IMR-90 (cell line): ENCODE measurements around the gene PLXNA1. TPM values are rescaled to one million over a fixed set of nuclear protein-coding genes. Genes with fewer than 3 reads are reported as not detected.

Experiments
- ATAC-seq: fragments of 200-7000 bp; cut with Tn5 transposase; 2 replicates; pipeline ENCODE4 v1.9.1; 2020; ENCODE audit warnings: low read depth, mild to moderate bottlenecking, moderate library complexity
- BruUV-seq: library from RNA; stranded (reverse); fragments of 400-500 nt; replicated peaks from 2 replicates; lab custom pipeline; 2021; lab: Mats Ljungman, UMichigan
- CTCF ChIA-PET: fragments of 300-600 bp; formaldehyde crosslinking; extraction: SDS; loops from one replicate; lab custom pipeline; 2021; ENCODE audit warnings: antibody characterized with exemption; lab: Yijun Ruan, JAX
- POLR2A ChIA-PET: fragments of 300-600 bp; sonication (Branson Sonifier 250); formaldehyde crosslinking; loops from one replicate; lab custom pipeline; 2022; ENCODE audit warnings: antibody characterized with exemption; ENCODE audit not compliant: unreplicated experiment; lab: Charles Lee
- DNase-seq: peaks from one replicate; pipeline ENCODE4 v3.0.0; 2013
- H2AFZ ChIP-seq: replicated peaks from 2 replicates; pipeline ENCODE3; 2013; ENCODE audit warnings: low read length, mild to moderate bottlenecking; ENCODE audit not compliant: poor library complexity
- H2AK5ac ChIP-seq: 2 replicates; pipeline ENCODE4 v1.6.1; 2013; ENCODE audit warnings: low read depth, low read length, inconsistent platforms
- H2AK9ac ChIP-seq: replicated peaks from 2 replicates; pipeline ENCODE3; 2013; ENCODE audit warnings: mild to moderate bottlenecking, low read depth, low read length, moderate library complexity; ENCODE audit not compliant: poor library complexity
- H2BK120ac ChIP-seq: 2 replicates; pipeline ENCODE4 v1.6.1; 2013; ENCODE audit warnings: low read depth, low read length, inconsistent platforms
- H2BK15ac ChIP-seq: 3 replicates; pipeline ENCODE4 v1.6.1; 2013; ENCODE audit warnings: low read depth, low read length, inconsistent platforms
- H2BK20ac ChIP-seq: 2 replicates; pipeline ENCODE4 v1.6.1; 2013; ENCODE audit warnings: low read depth, mild to moderate bottlenecking, inconsistent platforms, low read length, moderate library complexity
- H2BK5ac ChIP-seq: 2 replicates; pipeline ENCODE4 v1.6.1; 2013; ENCODE audit warnings: mild to moderate bottlenecking, low read depth, low read length, inconsistent platforms; ENCODE audit not compliant: poor library complexity, severe bottlenecking
- H3K14ac ChIP-seq: replicated peaks from 2 replicates; pipeline ENCODE4 v1.6.1; 2013; ENCODE audit warnings: low read depth, low read length, inconsistent platforms
- H3K18ac ChIP-seq: 2 replicates; pipeline ENCODE4 v1.6.1; 2013; ENCODE audit warnings: low read depth, low read length, control low read depth
- H3K23ac ChIP-seq: 2 replicates; pipeline ENCODE4 v1.6.1; 2013; ENCODE audit warnings: low read depth, low read length, inconsistent platforms
- H3K27ac ChIP-seq: 2 replicates; pipeline ENCODE4 v1.5.1; 2013; ENCODE audit warnings: mild to moderate bottlenecking, control low read depth, low read length; ENCODE audit not compliant: insufficient read depth
- H3K27me3 ChIP-seq: 2 replicates; pipeline ENCODE4 v1.6.1; 2013; ENCODE audit warnings: low read length; ENCODE audit not compliant: control insufficient read depth, insufficient read depth
- H3K36me3 ChIP-seq: 2 replicates; pipeline ENCODE4 v1.6.1; 2013; ENCODE audit warnings: low read length, mixed read lengths; ENCODE audit not compliant: control insufficient read depth, insufficient read depth
- H3K4ac ChIP-seq: 2 replicates; pipeline ENCODE4 v1.6.1; 2013; ENCODE audit warnings: low read depth, low read length, inconsistent platforms
- H3K4me1 ChIP-seq: 2 replicates; pipeline ENCODE4 v1.6.1; 2013; ENCODE audit warnings: low read length, mixed read lengths; ENCODE audit not compliant: control insufficient read depth, insufficient read depth
- H3K4me2 ChIP-seq: 2 replicates; pipeline ENCODE4 v1.6.1; 2013; ENCODE audit warnings: low read depth, mild to moderate bottlenecking, control low read depth, low read length, moderate library complexity
- H3K4me3 ChIP-seq: 2 replicates; pipeline ENCODE4 v1.5.1; 2013; ENCODE audit warnings: low read depth, mild to moderate bottlenecking, control low read depth, low read length, moderate library complexity; ENCODE audit not compliant: insufficient read depth
- H3K56ac ChIP-seq: 2 replicates; pipeline ENCODE4 v1.6.1; 2013; ENCODE audit warnings: low read length, inconsistent platforms; ENCODE audit not compliant: insufficient read depth; ENCODE audit errors: extremely low read depth
- H3K79me1 ChIP-seq, 2 experiments: 2 replicates each; pipeline ENCODE4 v1.6.1; 2013; ENCODE audit warnings: low read length in 2 of 2, inconsistent platforms in 1 of 2, low read depth in 1 of 2
- H3K9ac ChIP-seq: 2 replicates; pipeline ENCODE4 v1.6.1; 2013; ENCODE audit warnings: low read depth, low read length, control low read depth
- H3K9me1 ChIP-seq: 2 replicates; pipeline ENCODE4 v1.6.1; 2013; ENCODE audit warnings: low read length, inconsistent platforms; ENCODE audit not compliant: insufficient read depth
- H3K9me3 ChIP-seq: 2 replicates; pipeline ENCODE4 v1.6.1; 2013; ENCODE audit warnings: low read length; ENCODE audit not compliant: control insufficient read depth, insufficient read depth
- H4K20me1 ChIP-seq: 2 replicates; pipeline ENCODE4 v1.6.1; 2013; ENCODE audit warnings: low read length, inconsistent platforms; ENCODE audit not compliant: insufficient read depth
- H4K5ac ChIP-seq: 2 replicates; pipeline ENCODE4 v1.6.1; 2013; ENCODE audit warnings: mild to moderate bottlenecking, low read depth, low read length, control low read depth
- H4K8ac ChIP-seq, 2 experiments: 2 replicates each; pipeline ENCODE4 v1.6.1; 2013; ENCODE audit warnings: low read depth in 2 of 2, low read length in 2 of 2, control low read depth in 1 of 2, inconsistent platforms in 1 of 2
- H4K91ac ChIP-seq: 2 replicates; pipeline ENCODE4 v1.6.1; 2013; ENCODE audit warnings: low read depth, low read length, inconsistent platforms; ENCODE audit not compliant: insufficient read depth
- BHLHE40 ChIP-seq: fragments of 150-350 bp; IDR thresholded peaks from 2 replicates; pipeline ENCODE4 v1.6.1; 2016; ENCODE audit warnings: mild to moderate bottlenecking, low read depth, low read length
- CEBPB ChIP-seq: IDR thresholded peaks from 2 replicates; pipeline ENCODE4 v1.6.1; 2012; ENCODE audit warnings: low read depth, low read length, improper control_type of control experiment
- CHD1 ChIP-seq: IDR thresholded peaks from 2 replicates; pipeline ENCODE4 v1.6.1; 2012; ENCODE audit warnings: low read depth, low read length, improper control_type of control experiment
- MAFK ChIP-seq: IDR thresholded peaks from 2 replicates; pipeline ENCODE4 v1.6.1; 2012; ENCODE audit warnings: low read depth, low read length, improper control_type of control experiment
- MAZ ChIP-seq: IDR thresholded peaks from 2 replicates; pipeline ENCODE4 v1.6.1; 2012; ENCODE audit warnings: low read depth, mild to moderate bottlenecking, low read length, improper control_type of control experiment, moderate library complexity, borderline replicate concordance
- MXI1 ChIP-seq: IDR thresholded peaks from 2 replicates; pipeline ENCODE4 v1.6.1; 2012; ENCODE audit warnings: low read depth, mild to moderate bottlenecking, low read length, moderate library complexity, borderline replicate concordance
- NFE2L2 ChIP-seq: fragments of 150-350 bp; IDR thresholded peaks from 2 replicates; pipeline ENCODE4 v1.6.1; 2016; ENCODE audit warnings: low read depth, mild to moderate bottlenecking, low read length
- POLR2A ChIP-seq: IDR thresholded peaks from 2 replicates; pipeline ENCODE4 v1.6.1; 2012; ENCODE audit warnings: mild to moderate bottlenecking, low read depth, low read length
- RAD21 ChIP-seq: IDR thresholded peaks from 2 replicates; pipeline ENCODE4 v1.6.1; 2012; ENCODE audit warnings: low read length, improper control_type of control experiment
- RCOR1 ChIP-seq: IDR thresholded peaks from 2 replicates; pipeline ENCODE4 v1.6.1; 2012; ENCODE audit warnings: mild to moderate bottlenecking, low read length, improper control_type of control experiment; ENCODE audit not compliant: insufficient replicate concordance
- USF2 ChIP-seq: fragments of 150-350 bp; IDR thresholded peaks from 2 replicates; pipeline ENCODE4 v1.6.1; 2017; ENCODE audit warnings: mild to moderate bottlenecking, antibody characterized with exemption, low read length, low read depth
- WGBS, 2 experiments: methylation state at CpG; one replicate each; pipeline versions ENCODE4 v1.1.5 to v1.1.7; 2013; ENCODE audit warnings: missing lambda C conversion rate in 2 of 2; ENCODE audit not compliant: insufficient read length in 1 of 2; ENCODE audit errors: extremely low coverage in 2 of 2; 5-methylcytosine and 5-hydroxymethylcytosine counted together
- dilution Hi-C: fragments of 300-500 bp; cut with HindIII; formaldehyde crosslinking; loops from one replicate; pipeline ENCODE4 v1.14.3; 2018; ENCODE audit warnings: low sequenced_read_pairs; ENCODE audit not compliant: unreplicated experiment
- in situ Hi-C: fragments of 300-500 bp; cut with MboI; formaldehyde crosslinking; loops from 3 replicates; pipeline ENCODE4 v1.14.3; 2019; ENCODE audit warnings: low sequenced_read_pairs, inconsistent platforms, mixed read lengths
- intact Hi-C: fragments of 100-400 bp; cut with micrococcal nuclease; formaldehyde crosslinking; loops from 2 replicates; pipeline ENCODE4 v1.10.0; 2022
- polyA plus RNA-seq, 3 experiments: library from polyadenylated mRNA; depleted of rRNA; stranded (reverse); fragments of >200 nt; gene quantifications; 2 replicates each; pipeline ENCODE4 v1.2.3, GENCODE V29; 2012; ENCODE audit warnings: low replicate concordance in 1 of 3
- total RNA-seq: library from RNA; depleted of rRNA; stranded (reverse); fragments of >200 nt; gene quantifications from 2 replicates; pipeline ENCODE4 v1.2.3, GENCODE V29; 2012
- TF ChIP-seq, protein P1 (sequence below): fragments of 150-350 bp; IDR thresholded peaks from 2 replicates; pipeline ENCODE4 v1.6.1; 2016; ENCODE audit warnings: low read depth, mild to moderate bottlenecking, low read length, moderate library complexity, borderline replicate concordance
- TF ChIP-seq, protein P2 (sequence below): conservative IDR thresholded peaks from 2 replicates; pipeline ENCODE4 v1.5.1; 2012; ENCODE audit warnings: mild to moderate bottlenecking, low read depth, low read length, improper control_type of control experiment

The PLXNA1 gene
- total and polyA plus RNA-seq, 2 of the 4 experiments (the other 2 are of a cell fraction), result 13.6 to 49.4 TPM

DNA sequence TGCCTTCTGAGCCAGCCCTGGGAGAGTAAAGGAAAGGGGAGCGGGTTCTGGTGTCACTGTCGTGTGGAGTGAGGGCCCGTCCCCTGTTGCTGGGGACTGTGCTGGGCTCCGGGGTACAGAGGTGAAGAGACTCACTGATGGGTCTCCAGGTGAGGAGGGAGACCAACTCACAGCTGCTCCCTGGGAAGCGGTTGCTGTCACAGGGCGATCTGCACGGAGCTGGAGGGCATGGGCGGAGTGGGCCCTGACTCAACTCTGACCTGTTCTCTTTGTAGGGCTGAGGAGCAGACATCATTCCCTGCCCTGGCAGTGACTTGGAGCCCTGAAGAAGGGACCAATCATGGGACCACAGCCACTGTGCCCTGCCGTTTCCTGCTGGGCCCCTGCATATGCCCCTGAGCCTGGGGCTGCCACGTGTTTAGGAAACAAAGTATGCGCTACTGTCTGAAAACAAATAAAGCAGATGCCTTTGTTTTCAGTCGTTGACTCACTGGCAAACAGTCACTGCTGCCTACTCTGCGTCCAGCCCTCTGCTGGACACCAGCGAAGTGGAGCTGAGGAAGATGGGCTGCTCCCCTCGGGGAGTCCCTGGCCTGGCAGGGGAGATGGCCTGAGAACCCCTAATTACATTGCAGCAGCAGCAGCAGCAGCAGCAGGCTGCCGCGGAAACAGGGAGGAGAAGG lies 22.9 kb upstream of the PLXNA1 start (continued):
- TF ChIP-seq, protein P1, sequence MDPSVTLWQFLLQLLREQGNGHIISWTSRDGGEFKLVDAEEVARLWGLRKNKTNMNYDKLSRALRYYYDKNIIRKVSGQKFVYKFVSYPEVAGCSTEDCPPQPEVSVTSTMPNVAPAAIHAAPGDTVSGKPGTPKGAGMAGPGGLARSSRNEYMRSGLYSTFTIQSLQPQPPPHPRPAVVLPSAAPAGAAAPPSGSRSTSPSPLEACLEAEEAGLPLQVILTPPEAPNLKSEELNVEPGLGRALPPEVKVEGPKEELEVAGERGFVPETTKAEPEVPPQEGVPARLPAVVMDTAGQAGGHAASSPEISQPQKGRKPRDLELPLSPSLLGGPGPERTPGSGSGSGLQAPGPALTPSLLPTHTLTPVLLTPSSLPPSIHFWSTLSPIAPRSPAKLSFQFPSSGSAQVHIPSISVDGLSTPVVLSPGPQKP, result no peak

DNA sequence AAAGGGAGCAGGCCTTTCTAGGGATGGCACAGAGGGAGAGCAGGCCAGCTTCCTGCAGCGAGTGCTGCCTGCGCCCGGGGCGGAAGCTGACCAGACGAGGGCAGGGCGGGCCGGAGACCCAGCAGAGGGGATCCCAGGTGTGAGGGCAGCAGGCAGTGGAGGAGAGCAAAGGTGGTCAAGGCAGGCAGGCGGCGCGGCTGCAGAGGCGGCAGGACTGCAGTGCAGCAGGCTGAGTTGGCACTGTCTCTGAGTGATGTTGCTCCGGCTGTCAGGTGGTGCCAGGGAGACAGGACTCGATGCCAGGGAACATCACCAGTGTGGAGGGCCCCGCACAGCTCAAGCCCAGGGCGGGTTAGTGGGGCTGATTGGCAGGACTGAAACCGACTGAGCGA lies 22.3 kb upstream of the PLXNA1 start:
- H2AK9ac ChIP-seq, result no peak overlapping the region
- H3K23ac ChIP-seq, result no peak overlapping the region
- H4K91ac ChIP-seq, result no peak overlapping the region
- no peak overlapping the region for H3K4ac ChIP-seq
- no peak overlapping the region for H4K5ac ChIP-seq
- no peak overlapping the region for H3K4me3 ChIP-seq
- no peaks in the 10 kb centered on the region for H3K27me3 ChIP-seq
- no peak overlapping the region for H3K56ac ChIP-seq
- ChIA-PET CTCF (interaction anchor here (1.4 kb wide), 1 partner anchor 11 kb away, joined by 4 read pairs; no protein-coding TSS in a partner anchor), POLR2A (interaction anchor here (0.7 kb wide), 1 partner anchor 9 kb away, joined by 3 read pairs; no protein-coding TSS in a partner anchor)
- dilution Hi-C loops (no loop called here), intact Hi-C loops (loop anchor here (1.0 to 5.0 kb wide), 2 partner anchors 108 to 208 kb away; no protein-coding TSS in a partner anchor), in situ Hi-C loops (no loop called here)
- H3K36me3 ChIP-seq, result no peaks in the 10 kb centered on the region
- H2BK120ac ChIP-seq, result no peak overlapping the region
- peak overlapping the region; percentile 83 for H2AFZ ChIP-seq
- 100% methylated on average over 2 of the region's 17 CpGs; no CpG with 5 or more reads in 1 of the 2 experiments for WGBS, 2 experiments
- no TSS peak for BruUV-seq
- no peak overlapping the region for H2BK5ac ChIP-seq
- H3K18ac ChIP-seq, result no peak overlapping the region
- no peak overlapping the region for H2AK5ac ChIP-seq
- no peak overlapping the region for H3K14ac ChIP-seq
- H4K8ac ChIP-seq, result no peak overlapping the region
- ATAC-seq (peak; percentile 4; the same call in 1 of the 2 replicates), DNase-seq (no peak)
- H3K9me3 ChIP-seq, result no peaks in the 10 kb centered on the region
- H3K4me1 ChIP-seq, result peaks cover 15% of the 10 kb centered on the region; the same call in 1 of the 2 replicates
- H3K4me2 ChIP-seq, result no peak overlapping the region
- peaks cover 9% of the 10 kb centered on the region; the same call in 1 of the 2 replicates for H3K9me1 ChIP-seq
- H3K79me1 ChIP-seq, result no peaks in the 10 kb centered on the region
- no peak overlapping the region for H2BK15ac ChIP-seq
- no peak overlapping the region for H3K27ac ChIP-seq
- H2BK20ac ChIP-seq, result 0 out of 2 replicates have a peak overlapping the region, but pooled peaks have one; percentile 9
- no peak overlapping the region for H3K9ac ChIP-seq
- no peaks in the 10 kb centered on the region for H4K20me1 ChIP-seq
- TF ChIP-seq USF2, result no peak
- TF ChIP-seq, protein P2, sequence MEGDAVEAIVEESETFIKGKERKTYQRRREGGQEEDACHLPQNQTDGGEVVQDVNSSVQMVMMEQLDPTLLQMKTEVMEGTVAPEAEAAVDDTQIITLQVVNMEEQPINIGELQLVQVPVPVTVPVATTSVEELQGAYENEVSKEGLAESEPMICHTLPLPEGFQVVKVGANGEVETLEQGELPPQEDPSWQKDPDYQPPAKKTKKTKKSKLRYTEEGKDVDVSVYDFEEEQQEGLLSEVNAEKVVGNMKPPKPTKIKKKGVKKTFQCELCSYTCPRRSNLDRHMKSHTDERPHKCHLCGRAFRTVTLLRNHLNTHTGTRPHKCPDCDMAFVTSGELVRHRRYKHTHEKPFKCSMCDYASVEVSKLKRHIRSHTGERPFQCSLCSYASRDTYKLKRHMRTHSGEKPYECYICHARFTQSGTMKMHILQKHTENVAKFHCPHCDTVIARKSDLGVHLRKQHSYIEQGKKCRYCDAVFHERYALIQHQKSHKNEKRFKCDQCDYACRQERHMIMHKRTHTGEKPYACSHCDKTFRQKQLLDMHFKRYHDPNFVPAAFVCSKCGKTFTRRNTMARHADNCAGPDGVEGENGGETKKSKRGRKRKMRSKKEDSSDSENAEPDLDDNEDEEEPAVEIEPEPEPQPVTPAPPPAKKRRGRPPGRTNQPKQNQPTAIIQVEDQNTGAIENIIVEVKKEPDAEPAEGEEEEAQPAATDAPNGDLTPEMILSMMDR, result no peak
- no peak for TF ChIP-seq BHLHE40
- TF ChIP-seq MAZ, result no peak
- TF ChIP-seq MXI1, result no peak
- no peak for TF ChIP-seq POLR2A
- TF ChIP-seq MAFK, result no peak
- TF ChIP-seq CEBPB, result no peak
- TF ChIP-seq CHD1, result no peak
- TF ChIP-seq NFE2L2, result no peak
- no peak for TF ChIP-seq RAD21
- no peak for TF ChIP-seq RCOR1
